ENCODE results near the gene SNX20. TPM values are rescaled to one million over a fixed set of nuclear protein-coding genes. Genes with fewer than 3 reads are reported as not detected.

The SNX20 gene
- total RNA-seq, 1 donor from 2014 or later, result 2.6 TPM

GRCh38 chr16:50628156-50628802, 52.8 kb downstream of the SNX20 start:
- intact Hi-C loops (cut with DNase I), result no loop called here
- ATAC-seq (no peak), DNase-seq (ENCODE audit: low spot score) (no peak)

- DNase-seq (ENCODE audit: low spot score) (peak; percentile 79), ATAC-seq (peak; percentile 89)
- intact Hi-C loops (cut with DNase I), result no loop called here
These were observed 53.7 kb downstream of the SNX20 start for GRCh38 chr16:50627419-50627818.

GRCh38 chr16:50626868-50627267, 54.2 kb downstream of the SNX20 start:
- DNase-seq (ENCODE audit: low spot score), result no peak
- intact Hi-C loops (cut with DNase I), result no loop called here
- ATAC-seq, result no peak

- DNase-seq (ENCODE audit: low spot score) (no peak), ATAC-seq (no peak)
- intact Hi-C loops (cut with DNase I), result no loop called here
These were observed 55.7 kb downstream of the SNX20 start for GRCh38 chr16:50625374-50625773.

GRCh38 chr16:50624449-50624970, 56.6 kb downstream of the SNX20 start:
- intact Hi-C loops (cut with DNase I), result no loop called here
- ATAC-seq, result no peak
- no peak for DNase-seq (ENCODE audit: low spot score)

- ATAC-seq (no peak), DNase-seq (ENCODE audit: low spot score) (no peak)
- intact Hi-C loops (cut with DNase I), result no loop called here
These were observed 58.3 kb downstream of the SNX20 start for GRCh38 chr16:50622643-50623369.

GRCh38 chr16:50622029-50622428, 59.1 kb downstream of the SNX20 start:
- DNase-seq (ENCODE audit: low spot score), result no peak
- intact Hi-C loops (cut with DNase I), result no loop called here
- ATAC-seq, result no peak

Other genes with a start within 250 kb of the SNX20 start
- 37.0 TPM for gene NKD1, start 132.9 kb downstream of the SNX20 start, total RNA-seq
- gene NOD2, start 12.3 kb upstream of the SNX20 start, total RNA-seq, result 4.3 TPM
- gene CYLD, start 60.8 kb upstream of the SNX20 start, total RNA-seq, result 52.2 TPM